Osteoblast (primary cell): ENCODE data around the gene CAPN15. TPM values are rescaled to one million over a fixed set of nuclear protein-coding genes. Genes with fewer than 3 reads are reported as not detected.
"Not testable (repeated sequence)": the region's sequence is repeated elsewhere in the genome, so short reads cannot be mapped to it uniquely, and the experiment has no call there.

Source experiments
- DNase-seq: peaks from one replicate; pipeline ENCODE4 v3.0.0; 2011; ENCODE audit warnings: low spot score, mixed read lengths; ENCODE audit not compliant: insufficient read length; ENCODE audit errors: missing footprints
- H2AFZ ChIP-seq: 2 replicates; pipeline ENCODE4 v1.6.0; 2011; ENCODE audit warnings: mild to moderate bottlenecking, low read length
- H3K27ac ChIP-seq: 2 replicates; pipeline ENCODE4 v1.5.1; 2011; ENCODE audit warnings: mild to moderate bottlenecking, low read depth, low read length, moderate library complexity
- H3K27me3 ChIP-seq: 2 replicates; pipeline ENCODE4 v1.6.0; 2012; ENCODE audit warnings: mild to moderate bottlenecking, control low read depth, inconsistent platforms, low read length, moderate library complexity; ENCODE audit not compliant: insufficient read depth
- H3K36me3 ChIP-seq: 2 replicates; pipeline ENCODE4 v1.5.1; 2011; ENCODE audit warnings: mild to moderate bottlenecking, low read length, control low read depth, moderate library complexity; ENCODE audit not compliant: insufficient read depth
- H3K4me1 ChIP-seq: 2 replicates; pipeline ENCODE4 v1.5.1; 2011; ENCODE audit warnings: mild to moderate bottlenecking, low read length, control low read depth, moderate library complexity; ENCODE audit not compliant: insufficient read depth
- H3K4me2 ChIP-seq: 2 replicates; pipeline ENCODE4 v1.6.0; 2011; ENCODE audit warnings: mild to moderate bottlenecking, low read length; ENCODE audit not compliant: insufficient read depth
- H3K4me3 ChIP-seq: fragments of 200-600 bp; sonication (generic); 3 replicates; pipeline ENCODE4 v1.5.1; 2012; ENCODE audit warnings: mild to moderate bottlenecking, low read length, inconsistent platforms; ENCODE audit not compliant: insufficient read depth
- H3K79me2 ChIP-seq: 2 replicates; pipeline ENCODE4 v1.6.0; 2012; ENCODE audit warnings: mild to moderate bottlenecking, low read length, control low read depth, inconsistent platforms; ENCODE audit not compliant: insufficient read depth
- H3K9me3 ChIP-seq: 2 replicates; pipeline ENCODE4 v1.5.1; 2011; ENCODE audit warnings: low read depth, low read length, control low read depth
- H4K20me1 ChIP-seq: 2 replicates; pipeline ENCODE4 v1.6.0; 2012; ENCODE audit warnings: mild to moderate bottlenecking, low read length, control low read depth; ENCODE audit not compliant: insufficient read depth
- CTCF ChIP-seq: IDR thresholded peaks from 2 replicates; pipeline ENCODE4 v1.5.1; 2011; ENCODE audit warnings: mild to moderate bottlenecking, low read depth, low read length, moderate library complexity; ENCODE audit errors: extremely low read depth
- total RNA-seq: library from RNA; depleted of rRNA; stranded (reverse); fragments of >200 nt; gene quantifications from 2 replicates; pipeline ENCODE4 v1.2.3, GENCODE V29; 2012

The CAPN15 gene
- total RNA-seq: 25.3 and 27.1 TPM in 2 replicates

- no peaks in the 10 kb centered on the region for H3K9me3 ChIP-seq
- no peak for TF ChIP-seq CTCF
- DNase-seq: peak; percentile 99
- peaks cover 62% of the 10 kb centered on the region for H4K20me1 ChIP-seq
- H3K27me3 ChIP-seq: no peaks in the 10 kb centered on the region
- peak within 1 kb of the TSS; percentile 93 for H3K4me2 ChIP-seq
- peak within 1 kb of the TSS; percentile 62 for H2AFZ ChIP-seq
- peaks cover 3% of the 10 kb centered on the region for H3K36me3 ChIP-seq
- H3K4me1 ChIP-seq: peaks cover 31% of the 10 kb centered on the region
- H3K79me2 ChIP-seq: peaks cover 67% of the 10 kb centered on the region
- H3K27ac ChIP-seq: peak within 1 kb of the TSS; percentile 77
- H3K4me3 ChIP-seq: peak within 1 kb of the TSS; percentile 86
These were observed at the start of gene CAPN15 for GRCh38 chr16:527015-527903. Gene CAPN15 (plus strand): TSS chr16:527712. CDS start chr16:546839, 19,127 bp downstream.

GRCh38 chr16:478287-478686 lies 49.2 kb upstream of the CAPN15 start:
- not testable (repeated sequence) for H3K27ac ChIP-seq, H3K36me3 ChIP-seq, H3K79me2 ChIP-seq, H3K4me1 ChIP-seq, H3K4me3 ChIP-seq, H3K27me3 ChIP-seq, H3K4me2 ChIP-seq, DNase-seq, H2AFZ ChIP-seq, H3K9me3 ChIP-seq
- peaks cover 15% of the 10 kb centered on the region for H4K20me1 ChIP-seq

GRCh38 chr16:482468-483185 lies 44.9 kb upstream of the CAPN15 start:
- H3K4me3 ChIP-seq: no peak overlapping the region
- H3K27ac ChIP-seq: no peak overlapping the region
- no peak for TF ChIP-seq CTCF
- peak; percentile 54 for DNase-seq
- H3K79me2 ChIP-seq: no peaks in the 10 kb centered on the region
- H3K9me3 ChIP-seq: no peaks in the 10 kb centered on the region
- no peak overlapping the region for H3K4me2 ChIP-seq
- no peaks in the 10 kb centered on the region for H3K27me3 ChIP-seq
- peaks cover 3% of the 10 kb centered on the region for H3K4me1 ChIP-seq
- H4K20me1 ChIP-seq: peaks cover 2% of the 10 kb centered on the region
- no peak overlapping the region for H2AFZ ChIP-seq
- H3K36me3 ChIP-seq: peaks cover 10% of the 10 kb centered on the region

GRCh38 chr16:483341-484075 lies 44.0 kb upstream of the CAPN15 start:
- no peak for TF ChIP-seq CTCF
- H3K36me3 ChIP-seq: peaks cover 10% of the 10 kb centered on the region
- peaks cover 3% of the 10 kb centered on the region for H3K4me1 ChIP-seq
- H3K4me3 ChIP-seq: no peak overlapping the region
- no peaks in the 10 kb centered on the region for H4K20me1 ChIP-seq
- H3K79me2 ChIP-seq: no peaks in the 10 kb centered on the region
- H3K27ac ChIP-seq: no peak overlapping the region
- no peak overlapping the region for H2AFZ ChIP-seq
- DNase-seq: peak; percentile 58
- H3K9me3 ChIP-seq: no peaks in the 10 kb centered on the region
- H3K27me3 ChIP-seq: no peaks in the 10 kb centered on the region
- no peak overlapping the region for H3K4me2 ChIP-seq
